H54 (cell line): ENCODE results near the gene SSH3.

Source experiments
- DNase-seq: peaks from one replicate; pipeline ENCODE4 v3.0.0; 2011; ENCODE audit warnings: low spot score, mixed read lengths; ENCODE audit not compliant: insufficient read length
- FAIRE-seq: peaks from 3 replicates; lab custom pipeline; 2011; peaks lifted over from hg19 to GRCh38; lab: Jason Lieb, UNC
- POLR2A ChIP-seq: IDR thresholded peaks from 2 replicates; pipeline ENCODE4 v1.6.1; 2011; ENCODE audit warnings: low read depth, mild to moderate bottlenecking, low read length

The SSH3 gene

DNA sequence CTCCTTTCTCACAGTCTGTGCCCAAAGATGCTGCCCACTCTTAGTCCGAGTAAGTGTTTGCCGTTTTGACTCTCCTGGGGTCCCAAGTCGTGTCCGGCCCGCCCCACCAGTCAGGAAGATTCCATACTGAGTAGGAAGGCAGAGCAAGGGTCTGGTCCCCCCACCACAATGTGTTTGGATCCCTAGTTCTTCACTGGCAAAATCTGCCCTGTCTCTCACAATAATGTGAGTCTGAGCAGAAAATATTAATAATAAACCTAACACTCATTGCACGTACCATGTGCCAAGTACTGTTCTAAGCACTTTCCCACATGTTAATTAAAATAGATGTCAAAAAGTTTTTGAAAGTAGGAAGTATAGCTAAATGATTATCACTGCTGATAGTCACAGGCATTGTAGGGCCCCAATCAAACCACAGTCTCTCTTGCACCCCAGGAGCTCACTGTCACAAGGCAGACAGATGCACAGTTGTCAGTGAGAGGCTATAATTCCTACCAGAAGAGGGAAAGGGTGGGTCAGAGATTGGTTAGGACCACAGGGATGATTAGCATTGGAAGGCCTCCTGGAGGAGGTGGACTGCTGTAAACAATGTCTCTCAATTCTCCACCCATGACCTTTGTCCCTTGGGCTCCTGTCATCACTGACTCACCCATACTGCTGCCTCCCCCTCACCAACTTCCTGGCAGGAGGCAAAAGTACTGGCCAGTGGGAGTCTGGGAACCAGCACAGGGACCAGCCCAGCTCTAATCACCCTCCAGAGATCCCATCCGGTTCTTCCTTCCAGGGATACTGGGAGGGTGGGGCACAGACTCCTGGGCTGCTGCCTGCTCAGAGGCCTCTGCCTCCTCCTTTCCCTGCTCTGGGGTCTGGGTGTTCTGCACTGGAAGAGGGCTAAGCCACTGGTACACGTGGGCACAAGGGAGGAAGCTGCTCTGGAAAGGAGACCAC is 51.0 kb downstream of the SSH3 start:
- TF ChIP-seq POLR2A: peak; percentile 59; the same call in 1 of the 2 replicates
- peak; percentile 88 for DNase-seq
- FAIRE-seq: peak; percentile 27

DNA sequence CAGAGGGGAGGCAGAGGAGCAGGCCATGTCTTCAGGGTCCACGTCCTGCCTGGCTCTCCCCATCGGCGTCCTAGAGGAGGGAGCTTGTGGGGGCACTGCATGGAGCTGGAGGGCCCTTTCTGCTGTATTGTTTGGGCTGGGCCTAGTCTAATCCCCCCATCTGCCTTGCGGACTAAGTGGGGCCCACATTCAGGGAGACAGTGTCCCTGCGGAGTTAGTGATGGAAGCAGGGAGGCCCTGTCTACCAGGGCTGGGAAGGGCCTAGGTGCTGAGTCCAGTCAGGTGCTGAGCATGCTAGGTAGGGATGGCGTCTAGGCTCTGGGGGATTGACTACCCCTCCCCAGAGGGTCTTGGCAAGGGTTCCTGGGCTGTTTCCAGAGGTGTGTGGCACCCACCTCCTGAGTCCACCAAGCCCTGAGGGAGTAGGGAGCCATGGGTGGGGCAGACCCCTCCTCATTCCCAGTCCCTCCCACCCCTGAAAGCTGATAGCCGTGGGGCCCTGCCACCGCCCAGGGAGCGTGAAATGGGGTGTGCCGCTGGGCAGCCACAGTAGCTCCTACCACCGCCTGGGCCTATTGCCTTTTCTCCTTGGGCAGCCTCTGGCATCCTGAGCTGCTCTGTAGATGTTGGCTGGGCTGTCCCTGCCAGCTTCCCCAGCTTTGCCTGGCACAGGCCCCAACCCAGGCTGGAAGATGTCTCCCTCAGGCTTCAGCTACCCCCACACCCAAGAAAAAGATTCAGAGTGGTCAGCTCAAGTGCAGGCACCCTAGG is 51.9 kb downstream of the SSH3 start:
- no peak for FAIRE-seq
- DNase-seq: peak; percentile 0

DNA sequence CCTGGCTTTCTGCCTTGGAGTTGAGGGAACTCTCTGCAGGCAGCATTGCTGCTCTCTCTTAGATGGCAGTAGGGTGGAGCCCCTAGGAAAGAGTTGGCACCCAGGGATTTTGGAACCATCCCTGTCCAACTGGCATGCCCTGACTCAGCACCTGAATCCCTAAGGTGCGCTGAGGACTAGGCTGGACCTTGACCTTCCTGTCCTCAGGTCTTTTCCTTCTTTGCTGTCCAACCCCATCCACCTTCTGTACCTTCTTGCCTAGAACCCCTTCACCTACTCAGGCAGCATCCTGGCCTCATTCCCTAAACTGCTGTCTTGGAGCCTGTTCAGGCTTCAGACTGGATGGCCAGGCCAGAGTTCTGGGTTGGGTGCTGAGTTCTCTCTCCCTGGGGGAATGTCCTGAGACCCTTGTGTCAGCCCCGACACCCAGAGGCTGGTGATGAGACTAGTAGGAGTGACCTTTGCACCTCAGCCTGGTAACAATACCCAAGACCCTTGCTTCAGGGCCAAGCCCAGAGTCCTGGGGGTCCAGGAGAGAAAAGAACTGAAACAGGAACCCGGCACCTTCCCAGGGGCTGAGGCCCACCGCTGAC is 52.6 kb downstream of the SSH3 start:
- no peak for TF ChIP-seq POLR2A
- no peak for DNase-seq
- no peak for FAIRE-seq

More for the DNA sequence above, 51.9 kb downstream of the SSH3 start:
- TF ChIP-seq POLR2A: no peak

DNA sequence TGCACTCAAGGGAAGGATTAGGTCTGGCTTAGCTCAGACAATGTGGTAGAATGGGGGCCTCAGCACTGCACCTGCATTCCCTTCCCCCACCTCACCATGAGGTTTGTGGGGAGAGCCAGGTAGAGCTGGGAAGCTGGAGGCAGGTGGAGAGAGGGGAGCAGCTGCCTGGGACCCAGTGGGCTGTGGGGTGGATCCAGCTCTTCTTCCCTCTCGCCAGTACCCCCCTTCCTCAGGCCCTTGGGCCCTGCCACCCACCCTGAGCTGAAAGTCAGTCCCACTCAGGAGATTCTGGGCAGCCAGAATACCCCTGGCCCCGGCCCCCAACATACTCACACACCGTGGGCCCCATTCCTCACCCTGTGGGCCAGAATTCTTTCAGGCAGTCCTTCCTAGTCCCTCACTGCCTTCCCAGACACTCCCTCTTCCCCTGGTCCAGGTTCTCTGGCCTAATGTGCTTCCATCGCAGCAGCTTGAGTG is 53.1 kb downstream of the SSH3 start:
- FAIRE-seq (no peak), DNase-seq (no peak)
- TF ChIP-seq POLR2A: no peak

DNA sequence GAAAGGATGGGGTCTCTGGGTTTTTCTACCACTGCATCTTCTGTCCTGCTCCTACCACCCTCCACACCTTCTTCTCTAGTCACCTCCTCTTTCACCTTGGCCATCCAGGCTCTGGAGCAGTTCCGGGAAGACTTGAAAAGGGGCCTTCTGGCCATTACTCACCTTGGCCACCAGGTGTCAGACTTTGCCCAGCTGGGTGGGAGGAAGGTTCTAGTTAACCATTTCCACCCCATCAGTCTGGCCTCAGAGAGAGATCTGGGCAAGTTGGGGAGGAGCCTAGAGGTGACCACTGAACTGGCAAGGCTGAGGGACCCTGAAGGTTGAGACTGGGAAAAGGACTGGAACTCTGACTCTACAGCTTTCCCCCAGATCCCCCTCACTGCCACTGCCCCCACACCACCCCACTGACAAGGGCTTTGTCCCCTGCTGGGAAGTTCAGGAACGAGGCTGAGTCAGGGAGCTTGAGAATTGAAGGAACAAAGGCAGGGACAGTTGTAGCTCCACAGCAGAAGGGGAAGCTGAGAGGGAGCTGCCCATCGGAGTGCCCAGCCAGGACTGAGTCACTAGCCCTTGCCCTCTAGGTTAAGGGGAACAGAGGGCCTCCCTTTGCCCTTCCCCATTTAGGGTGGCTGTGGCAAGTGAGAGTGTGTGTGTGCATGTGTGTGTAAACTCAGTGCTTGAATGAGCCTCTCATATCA is 53.7 kb downstream of the SSH3 start:
- peak; percentile 62 for DNase-seq
- peak; percentile 23 for FAIRE-seq
- no peak for TF ChIP-seq POLR2A

DNA sequence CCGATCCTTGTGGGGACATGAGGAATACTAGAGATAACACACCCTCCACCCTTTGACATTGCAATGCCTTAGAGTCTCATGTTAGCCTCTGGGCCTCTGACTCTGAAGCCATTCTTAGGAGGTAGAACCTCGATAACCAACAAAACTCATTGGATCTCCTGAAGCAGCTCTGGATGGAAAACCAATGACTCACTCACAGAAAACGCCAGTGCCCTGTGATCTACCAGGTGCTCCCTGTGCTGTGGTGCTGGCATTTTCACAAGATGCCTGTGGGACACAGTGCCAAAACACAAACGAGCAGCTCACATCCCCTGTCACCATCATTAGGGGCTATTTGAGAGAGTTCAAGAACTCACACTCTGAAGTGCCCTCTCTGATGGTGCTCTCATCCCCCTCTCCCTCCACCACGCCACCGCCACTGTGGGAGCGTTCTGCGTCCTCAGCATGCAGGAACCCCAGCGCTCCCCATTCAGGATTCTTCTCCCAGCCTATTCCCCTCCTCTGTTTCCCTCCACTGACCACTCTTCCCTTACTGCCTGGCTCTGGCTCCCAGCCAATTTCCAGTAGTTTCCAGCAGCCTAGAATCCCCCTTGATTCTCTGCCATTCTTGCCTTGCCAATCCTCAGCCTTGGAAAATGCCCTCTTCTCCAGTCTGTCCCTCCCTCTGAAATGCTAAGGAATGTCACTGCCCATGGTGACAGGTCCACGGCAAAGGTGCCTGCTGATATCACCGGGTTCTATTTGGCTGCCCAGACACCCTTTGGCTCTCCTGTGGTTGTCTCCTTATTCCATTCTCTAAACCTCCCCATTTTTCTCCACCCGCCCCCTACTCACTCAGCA is 54.7 kb downstream of the SSH3 start:
- no peak for TF ChIP-seq POLR2A
- DNase-seq: peak; percentile 35
- FAIRE-seq: peak; percentile 11
